ENCODE data around the gene PHKA2. TPM values are rescaled to one million over a fixed set of nuclear protein-coding genes. Genes with fewer than 3 reads are reported as not detected.

The PHKA2 gene
- total RNA-seq, 2 donors from 2014 or later, result 23.1 to 29.8 TPM

DNA sequence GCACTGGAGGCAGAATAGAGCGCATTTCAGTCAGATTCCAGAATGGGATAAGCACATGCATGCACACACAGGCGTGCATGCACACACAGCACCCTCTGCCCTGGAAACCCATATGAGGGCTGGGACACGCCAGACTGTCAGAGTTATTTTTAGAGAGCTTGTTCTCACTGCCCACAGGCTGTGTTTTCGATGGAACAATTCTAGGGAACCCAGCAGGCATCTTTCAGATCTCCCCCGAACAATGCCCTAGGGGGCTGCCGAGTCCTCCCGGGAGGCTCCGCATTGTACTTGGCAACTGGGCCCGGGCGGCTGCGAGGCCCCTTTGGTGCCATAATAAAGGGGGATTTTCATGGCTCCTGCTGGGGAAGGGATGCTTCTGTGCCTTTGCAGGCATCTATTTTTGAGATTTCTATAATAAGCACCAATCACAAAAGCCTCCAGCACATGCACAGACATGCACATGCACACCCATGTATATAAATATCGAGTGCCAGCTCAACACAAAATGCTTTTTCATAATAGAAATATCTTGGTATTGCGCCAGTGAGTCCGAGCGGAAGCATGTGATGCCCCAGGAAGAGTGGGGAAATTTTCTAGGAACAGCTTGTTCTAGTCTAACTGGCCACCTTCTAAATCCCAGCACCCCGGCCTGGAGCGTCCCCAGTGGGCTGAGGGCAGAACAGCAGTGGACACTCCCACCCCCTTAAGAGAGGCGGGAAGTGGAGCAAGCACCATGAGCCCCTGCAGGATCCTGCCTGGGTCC is 88.5 kb downstream of the PHKA2 start:
- ATAC-seq (peak; percentile 80), DNase-seq (no peak)
- intact Hi-C loops (cut with DNase I), result no loop called here

DNA sequence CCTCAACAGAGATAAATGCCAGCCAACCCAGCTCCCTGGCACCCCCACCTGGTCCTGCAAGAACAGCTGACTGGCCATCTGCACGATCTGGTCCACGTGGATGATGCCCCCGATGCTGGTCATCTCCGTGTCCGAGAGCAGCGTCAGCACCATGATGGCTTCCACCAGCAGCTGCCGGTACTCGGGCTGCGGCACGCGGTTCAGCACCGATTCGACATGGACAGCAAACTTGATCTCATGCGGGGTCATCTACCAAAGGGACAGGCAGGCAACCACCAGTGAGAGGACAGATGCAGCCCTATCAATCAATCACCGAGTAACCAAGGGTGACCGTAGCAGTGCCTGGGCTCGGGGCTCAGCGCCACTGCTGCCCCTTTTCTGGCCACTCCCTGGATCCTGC is 89.8 kb downstream of the PHKA2 start:
- DNase-seq, result no peak
- peak in 1 of 2 donors; percentile 3 for ATAC-seq
- intact Hi-C loops (cut with DNase I), result no loop called here

DNA sequence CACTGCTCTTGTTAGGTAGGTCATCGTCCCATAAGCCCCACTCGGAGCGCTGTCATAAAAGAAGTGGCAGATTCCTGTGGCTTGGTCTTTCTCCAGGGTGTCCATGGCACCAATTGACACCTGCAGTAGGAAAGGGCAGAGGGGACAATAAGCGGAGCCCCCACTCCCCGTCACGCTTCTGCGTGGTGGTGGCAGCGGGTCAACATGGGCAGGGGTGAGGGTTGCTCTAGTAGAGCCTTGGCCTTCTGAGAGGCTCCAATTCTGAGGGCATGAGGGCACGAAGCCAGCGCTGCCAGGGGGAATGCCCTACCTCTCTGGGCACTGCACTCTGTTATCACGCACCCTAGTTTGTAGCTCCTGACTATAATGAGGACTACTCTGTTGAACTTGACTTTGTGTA is 90.4 kb downstream of the PHKA2 start:
- ATAC-seq, result peak in 1 of 2 donors; percentile 24
- intact Hi-C loops (cut with DNase I), result no loop called here
- DNase-seq, result no peak

DNA sequence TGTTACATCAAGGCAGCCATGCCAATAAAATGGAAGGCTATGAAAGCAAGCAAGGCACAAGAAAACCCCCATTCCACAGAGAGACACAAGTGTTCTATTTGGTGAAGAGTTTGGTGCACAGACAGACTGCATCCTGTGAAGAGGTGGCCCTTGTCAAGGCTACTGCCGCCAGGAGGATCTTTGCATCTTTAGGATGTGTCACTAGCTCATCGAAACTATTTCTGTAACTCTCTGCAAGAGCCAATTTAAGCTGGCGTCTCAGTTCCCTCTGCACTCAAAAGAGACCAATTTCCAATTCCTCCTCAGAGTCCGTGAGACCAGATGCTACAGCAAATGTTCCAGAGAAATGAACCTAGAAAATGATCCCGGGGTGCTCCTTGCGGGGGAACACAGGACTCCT is 91.0 kb downstream of the PHKA2 start:
- ATAC-seq, result no peak
- DNase-seq, result no peak
- intact Hi-C loops (cut with DNase I), result no loop called here

DNA sequence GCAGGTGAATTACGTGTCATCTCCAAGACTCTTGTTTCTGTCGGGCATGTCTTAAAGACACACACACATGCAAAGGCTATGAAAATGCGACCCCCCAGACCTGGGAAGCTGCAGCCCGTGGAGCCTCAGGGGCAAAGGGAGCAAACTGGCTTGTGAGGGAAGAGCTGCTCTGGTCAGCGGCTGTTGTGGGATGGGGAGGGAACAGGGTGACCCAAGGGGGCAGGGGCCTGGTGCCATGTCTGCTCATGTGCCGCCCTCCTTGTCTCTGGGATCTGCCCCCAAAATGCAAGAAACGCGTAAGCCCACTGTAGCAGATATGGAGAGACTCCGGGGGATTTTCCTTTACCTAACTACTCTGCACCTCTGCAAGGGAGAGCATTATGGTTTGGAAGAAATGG is 92.4 kb downstream of the PHKA2 start:
- ATAC-seq (no peak), DNase-seq (no peak)
- intact Hi-C loops (cut with DNase I), result no loop called here

DNA sequence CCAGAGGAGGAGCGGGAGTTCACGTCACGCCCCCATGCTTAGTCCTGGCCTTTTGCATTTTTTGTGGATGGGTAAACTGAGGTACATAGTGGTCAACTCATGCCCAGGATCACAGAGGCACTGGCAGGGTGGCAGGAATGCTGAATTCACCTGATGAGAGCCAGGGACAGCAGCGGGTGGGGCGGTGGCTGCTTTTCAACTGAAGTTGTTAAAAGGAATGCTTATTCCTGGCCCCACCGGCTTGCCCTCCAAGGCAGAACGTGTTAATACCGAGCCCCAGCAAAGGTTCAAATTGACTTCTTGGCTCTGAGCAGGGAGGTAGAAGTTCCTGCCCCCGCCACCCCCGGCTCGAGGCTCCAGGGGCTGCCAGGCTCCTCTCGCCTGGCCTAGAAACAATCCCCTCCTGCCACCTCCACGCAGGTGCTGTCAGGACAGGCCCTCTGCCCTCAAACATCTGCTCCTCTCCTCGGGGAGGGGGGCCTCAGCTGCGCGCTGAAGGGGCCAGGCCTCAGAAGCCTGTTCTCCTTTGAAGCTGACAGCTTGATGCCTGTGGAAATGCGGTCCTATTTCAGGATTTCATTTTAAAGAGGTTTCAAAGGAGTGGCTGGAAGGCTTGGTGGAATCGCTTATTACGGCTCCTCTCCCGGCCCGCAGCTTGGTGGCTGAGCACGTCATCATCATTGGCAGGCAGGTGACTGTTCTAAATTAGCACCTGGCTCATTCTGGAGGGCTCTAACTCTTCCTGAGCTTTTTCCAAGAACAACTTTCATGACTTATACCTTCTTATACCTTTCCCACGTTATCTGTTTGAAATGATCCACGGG is 93.0 kb downstream of the PHKA2 start:
- ATAC-seq (no peak), DNase-seq (no peak)
- intact Hi-C loops (cut with DNase I), result no loop called here

DNA sequence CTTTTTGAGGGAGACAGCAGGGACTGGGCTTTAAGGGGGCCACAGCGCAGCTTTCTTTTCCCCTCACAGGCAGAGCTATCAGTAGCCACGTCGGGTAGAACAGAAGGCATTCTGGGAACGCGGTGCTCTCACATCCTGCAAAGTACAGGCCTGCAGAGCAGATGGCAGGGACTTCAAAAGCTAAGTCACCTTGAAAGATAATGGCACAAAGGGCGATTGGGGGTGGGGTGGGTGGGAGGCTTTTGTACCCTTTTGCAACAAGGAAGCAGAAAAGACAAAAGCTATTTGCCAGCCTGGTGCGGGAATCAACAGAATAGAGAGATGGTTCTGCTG is 93.9 kb downstream of the PHKA2 start:
- intact Hi-C loops (cut with DNase I), result no loop called here
- no peak for DNase-seq
- no peak for ATAC-seq

DNA sequence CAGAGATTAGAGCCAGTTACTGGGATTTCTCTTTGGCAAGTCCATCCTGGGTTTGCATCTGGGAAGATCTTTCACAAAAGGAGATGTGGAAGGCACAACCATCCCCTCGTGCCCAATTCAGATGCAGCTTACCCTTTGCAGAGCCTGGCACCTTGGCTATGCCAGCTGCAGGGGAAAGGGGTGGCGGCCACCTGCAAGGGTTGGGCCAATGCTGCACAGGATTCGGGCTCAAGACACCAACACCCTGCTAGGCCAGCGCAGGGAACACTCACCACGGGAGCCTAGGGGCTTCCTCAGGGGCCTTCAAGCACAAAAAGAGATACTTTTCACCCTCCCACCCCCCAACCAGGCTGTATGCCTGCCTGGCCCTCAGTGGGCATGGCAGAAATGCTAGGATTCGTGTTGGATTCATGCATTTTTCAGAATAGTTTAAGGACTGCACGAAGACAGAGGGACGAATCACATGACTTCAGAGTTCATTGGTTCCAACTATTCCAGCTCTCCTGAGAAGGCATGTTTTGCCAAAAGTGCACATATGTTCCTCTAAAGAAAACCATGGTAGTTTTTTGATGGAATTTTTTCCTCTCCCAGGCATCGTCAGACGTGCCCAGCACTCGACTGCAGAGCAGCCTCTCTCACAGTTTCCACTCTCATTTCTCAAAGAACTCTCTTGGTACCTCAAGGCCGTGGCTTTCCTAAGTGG is 94.4 kb downstream of the PHKA2 start:
- intact Hi-C loops (cut with DNase I), result loop anchor here in 1 of 2 donors (5.0 kb wide), 2 partner anchors 62 to 217 kb away; partner anchors contain the start of gene RS1
- DNase-seq (no peak), ATAC-seq (no peak)

DNA sequence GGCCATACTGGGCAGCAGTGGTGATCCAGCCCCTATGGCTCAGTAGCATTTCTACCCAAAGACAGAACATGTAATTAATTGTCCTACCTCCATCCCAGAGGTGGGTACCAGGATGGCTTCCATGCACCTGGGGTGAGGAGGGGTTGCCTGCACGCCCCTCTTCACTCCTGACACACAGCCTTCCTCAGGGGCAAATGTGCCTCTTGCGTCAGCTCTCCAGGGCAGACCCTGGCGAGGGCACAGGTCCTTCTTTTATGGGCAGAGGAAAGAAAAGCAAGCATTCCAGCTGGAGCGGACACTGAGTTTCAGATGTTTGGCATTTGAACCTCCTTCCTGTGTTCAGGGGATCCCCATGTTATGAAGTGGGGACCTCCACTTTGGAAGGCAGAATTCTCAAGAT is 95.6 kb downstream of the PHKA2 start:
- intact Hi-C loops (cut with DNase I), result loop anchor here in 1 of 2 donors (5.0 kb wide), 2 partner anchors 61 to 216 kb away; partner anchors contain the start of gene RS1
- ATAC-seq, result no peak

DNA sequence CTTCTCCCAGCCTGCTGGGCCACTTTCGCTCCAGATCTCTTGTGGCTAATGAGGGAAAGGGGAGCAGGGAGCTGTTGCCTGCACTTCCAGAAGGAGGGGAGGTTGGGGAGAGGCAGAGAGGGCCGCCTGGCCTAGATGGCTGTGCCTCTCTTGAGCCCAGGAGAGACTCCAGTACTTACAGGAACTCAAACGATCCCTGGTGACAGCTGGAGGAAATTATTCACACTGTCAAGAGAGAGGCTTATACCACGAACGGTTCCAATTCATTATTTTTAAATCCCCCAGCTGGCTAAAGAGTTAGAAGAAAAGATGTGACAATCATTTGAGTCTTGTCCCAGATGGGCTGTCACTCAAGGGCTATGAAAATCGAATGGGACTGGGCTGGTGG is 96.1 kb downstream of the PHKA2 start:
- ATAC-seq (no peak), DNase-seq (no peak)
- intact Hi-C loops (cut with DNase I), result loop anchor here in 1 of 2 donors (5.0 kb wide), 2 partner anchors 61 to 216 kb away; partner anchors contain the start of gene RS1

More for the DNA sequence above, 95.6 kb downstream of the PHKA2 start:
- DNase-seq, result no peak

DNA sequence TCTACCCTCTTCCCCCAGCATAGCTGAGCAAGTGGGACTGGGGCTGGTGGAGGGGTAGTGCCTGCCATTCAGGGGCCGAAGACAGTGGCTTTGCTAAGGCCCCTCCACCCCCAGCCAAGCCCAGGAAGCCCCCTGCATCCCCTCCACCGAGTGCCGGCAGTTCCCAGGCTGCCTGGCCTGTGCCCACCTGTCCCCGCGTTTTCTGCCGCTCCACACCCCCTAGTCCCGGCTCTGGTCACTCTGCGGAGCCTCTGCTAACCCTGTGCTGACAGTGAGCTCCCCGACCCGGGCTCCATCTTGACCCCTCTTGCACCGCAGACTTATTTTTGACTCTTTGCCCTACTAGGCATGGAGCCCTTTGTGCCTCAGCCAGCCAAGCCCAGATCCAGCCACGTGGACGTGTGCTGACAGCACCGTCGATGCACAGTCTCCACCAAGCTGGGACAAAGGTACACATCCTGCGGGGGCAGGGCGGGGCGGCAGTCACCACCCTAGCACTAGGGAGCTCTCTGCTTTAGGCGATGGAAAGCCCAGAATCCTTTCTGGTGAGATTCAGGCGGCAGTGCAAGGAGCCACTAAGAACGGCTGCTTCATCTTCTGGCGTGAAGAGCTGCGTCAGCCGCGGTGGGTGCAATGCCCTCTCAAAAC is 96.6 kb downstream of the PHKA2 start:
- intact Hi-C loops (cut with DNase I), result loop anchor here in 1 of 2 donors (5.0 kb wide), 2 partner anchors 60 to 215 kb away; partner anchors contain the start of gene RS1
- DNase-seq (peak; percentile 58), ATAC-seq (peak; percentile 41 to 51)

DNA sequence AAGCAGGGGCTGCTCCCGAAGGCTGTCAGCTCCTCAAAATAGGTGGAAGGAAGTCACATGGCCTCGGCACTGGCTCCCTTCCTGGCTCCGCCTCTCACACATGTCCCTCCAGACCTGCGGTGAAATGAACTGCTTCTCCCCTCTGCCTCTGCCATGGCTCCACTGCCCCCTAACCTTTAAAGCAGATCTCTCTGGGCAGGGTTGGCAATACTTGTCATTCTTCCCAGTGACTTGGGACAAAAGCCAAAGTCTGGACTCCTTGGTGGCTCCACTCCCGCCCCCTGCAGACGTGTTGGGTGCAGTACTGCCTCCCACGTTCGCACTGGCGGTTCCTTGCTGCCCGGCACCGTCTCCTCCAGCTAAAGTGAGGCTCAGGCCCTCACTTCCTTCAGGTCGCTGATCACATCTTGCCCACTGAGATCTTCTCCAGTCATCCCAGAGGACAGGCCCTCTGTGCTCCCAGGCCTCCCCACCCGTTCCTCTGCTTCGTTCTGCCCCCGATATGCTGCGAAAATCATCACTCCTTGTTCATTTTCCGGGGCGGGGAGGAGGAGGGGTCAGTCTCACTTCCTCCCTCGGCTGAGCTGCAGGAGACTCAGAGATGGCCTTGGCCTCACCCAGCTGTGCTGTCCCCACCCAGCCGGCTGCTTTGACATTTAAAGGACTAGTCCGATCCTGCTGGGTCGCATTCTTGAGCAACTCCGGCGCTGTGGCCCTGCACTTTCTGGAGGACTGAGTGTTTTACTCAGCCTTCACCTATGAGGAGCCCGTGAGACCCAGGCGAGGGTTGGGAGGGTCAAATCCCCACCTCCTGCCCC is 97.4 kb downstream of the PHKA2 start:
- intact Hi-C loops (cut with DNase I), result loop anchor here in 1 of 2 donors (5.0 kb wide), 2 partner anchors 59 to 214 kb away; partner anchors contain the start of gene RS1
- peak; percentile 64 to 82 for ATAC-seq
- peak; percentile 80 for DNase-seq

DNA sequence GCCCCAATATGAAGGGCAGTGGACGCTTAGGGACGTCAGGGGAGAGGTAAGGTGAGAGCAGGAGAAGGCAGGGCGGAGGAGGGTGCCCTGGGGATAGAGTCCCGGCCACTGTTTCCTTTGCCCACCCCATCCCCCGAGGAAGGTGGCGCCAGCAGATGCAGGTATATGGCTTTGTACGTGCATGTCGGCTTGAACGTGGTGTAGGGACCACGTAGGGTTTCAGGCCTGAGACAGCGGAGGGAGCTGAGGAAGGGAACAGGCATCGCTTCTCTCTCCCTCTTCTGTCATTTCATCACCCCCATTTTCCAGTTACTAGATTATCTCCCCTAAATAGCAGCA is 97.9 kb downstream of the PHKA2 start:
- intact Hi-C loops (cut with DNase I), result loop anchor here in 1 of 2 donors (5.0 kb wide), 2 partner anchors 59 to 214 kb away; partner anchors contain the start of gene RS1
- no peak for ATAC-seq
- DNase-seq, result no peak

DNA sequence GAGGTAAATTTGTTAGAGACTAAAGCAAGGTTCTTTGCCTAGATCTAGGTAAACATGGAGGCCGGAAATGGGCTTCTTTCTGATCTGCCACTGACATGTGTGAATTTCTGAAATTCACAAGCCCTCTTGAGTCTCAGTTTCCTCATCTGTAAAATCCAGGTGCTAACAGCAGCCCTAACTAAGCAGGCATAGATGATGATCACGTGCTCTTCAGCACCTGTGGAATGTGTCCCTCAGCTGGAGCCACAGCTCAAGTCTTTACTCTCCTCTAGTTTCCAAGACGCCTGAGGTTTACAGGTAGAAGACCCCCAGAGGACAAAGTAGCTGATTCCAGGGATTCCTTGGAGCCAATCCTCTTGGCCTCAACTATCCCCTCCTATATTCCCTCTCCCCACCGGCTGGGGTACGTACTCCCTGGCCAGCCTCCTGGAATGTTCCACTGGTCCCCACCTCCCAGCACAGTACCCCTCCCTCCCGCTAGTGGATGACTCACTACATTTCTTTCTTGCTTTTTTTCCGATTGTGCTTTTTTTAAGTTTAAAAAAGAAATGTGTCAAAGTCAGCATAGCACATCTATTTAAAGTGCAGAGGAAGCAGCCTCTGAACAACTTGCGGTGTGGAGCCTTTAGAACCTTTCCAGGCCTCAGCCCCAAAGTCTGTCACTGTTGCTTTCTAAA is 98.4 kb downstream of the PHKA2 start:
- peak in 1 of 2 donors; percentile 14 for ATAC-seq
- no peak for DNase-seq
- intact Hi-C loops (cut with DNase I), result loop anchor here in 1 of 2 donors (5.0 kb wide), 2 partner anchors 58 to 213 kb away; partner anchors contain the start of gene RS1

DNA sequence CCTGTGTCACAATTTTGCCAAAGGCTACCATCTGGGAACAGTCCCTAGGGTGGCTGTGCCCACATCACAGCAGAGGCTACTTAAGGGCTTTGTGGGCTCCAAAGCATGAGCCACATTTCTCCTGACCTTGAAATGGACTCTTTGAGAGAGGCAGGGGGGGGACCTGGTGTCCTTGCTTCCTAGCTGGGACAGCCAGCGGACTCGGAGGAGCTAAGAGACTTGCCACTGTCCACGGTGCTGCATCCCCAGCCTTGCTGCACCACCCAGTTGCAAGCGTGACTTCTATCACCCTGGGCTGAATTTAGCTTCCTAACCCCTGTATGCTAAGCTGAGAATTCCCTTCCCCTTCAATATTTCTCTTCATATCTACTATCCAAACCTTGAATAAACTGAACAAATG is 99.0 kb downstream of the PHKA2 start:
- ATAC-seq, result no peak
- DNase-seq, result no peak
- intact Hi-C loops (cut with DNase I), result loop anchor here in 1 of 2 donors (5.0 kb wide), 2 partner anchors 58 to 213 kb away; partner anchors contain the start of gene RS1

DNA sequence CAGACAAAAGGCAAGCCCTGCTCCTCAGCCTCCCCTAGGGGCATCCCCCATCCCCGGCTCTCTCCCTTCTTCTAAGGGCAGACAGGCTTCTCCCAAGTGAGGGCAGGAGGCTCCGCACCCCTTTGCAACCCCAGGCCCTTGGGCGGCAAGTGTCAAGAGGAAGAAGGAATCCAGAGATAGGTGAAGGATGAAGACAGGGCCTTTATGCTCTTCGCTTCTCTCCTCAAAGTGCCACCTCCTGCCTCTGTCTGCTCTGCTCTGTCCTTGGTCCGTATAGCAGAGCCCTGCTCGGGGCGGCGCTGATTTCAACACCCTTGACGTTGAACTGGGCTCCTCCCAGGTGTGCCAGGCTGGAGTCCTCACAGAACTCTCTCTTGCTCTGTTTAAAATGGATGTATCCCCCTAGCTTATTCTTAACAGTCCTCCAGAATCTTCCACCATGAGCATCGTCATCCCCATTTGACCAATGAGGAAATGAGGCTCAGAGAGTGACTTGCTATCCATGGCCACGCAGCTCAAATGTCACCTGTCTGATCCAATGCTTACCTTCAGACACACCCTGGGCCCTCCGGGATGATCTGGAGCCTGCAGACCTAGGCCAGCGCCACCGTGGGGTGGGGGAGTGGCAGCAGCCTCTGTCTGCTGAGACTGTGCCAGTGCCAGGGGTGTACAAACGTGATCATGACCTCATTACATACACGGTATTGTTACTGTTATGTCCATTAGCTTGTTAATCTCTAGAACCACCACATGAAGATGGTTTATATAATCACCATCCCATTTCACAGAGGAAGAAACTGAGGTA is 99.8 kb downstream of the PHKA2 start:
- ATAC-seq, result no peak
- intact Hi-C loops (cut with DNase I), result no loop called here
- no peak for DNase-seq
